Renal pelvis (tissue), 12 donors: ENCODE measurements around the gene CENPU. TPM values are rescaled to one million over a fixed set of nuclear protein-coding genes. Genes with fewer than 3 reads are reported as not detected.
A peak's percentile ranks its signal among the peaks of the same experiment; 100 is the strongest.
"Not testable (repeated sequence)": the region's sequence is repeated elsewhere in the genome, so short reads cannot be mapped to it uniquely, and the experiment has no call there.

Experiments
- DNase-seq: peaks from one replicate; pipeline ENCODE4 v3.0.0-alpha.2; 2013
- long read RNA-seq, 16 experiments: transcript quantifications; one replicate each; lab custom pipeline, GENCODE V29; 2026
- polyA plus RNA-seq, 3 donors: library from polyadenylated mRNA; unstranded; fragments of 120-200 nt; gene quantifications; one replicate each; pipeline ENCODE4 v1.2.1, GENCODE V29; 2013; ENCODE audit not compliant: insufficient read length in 3 of 3

Gene CENPU, protein sequence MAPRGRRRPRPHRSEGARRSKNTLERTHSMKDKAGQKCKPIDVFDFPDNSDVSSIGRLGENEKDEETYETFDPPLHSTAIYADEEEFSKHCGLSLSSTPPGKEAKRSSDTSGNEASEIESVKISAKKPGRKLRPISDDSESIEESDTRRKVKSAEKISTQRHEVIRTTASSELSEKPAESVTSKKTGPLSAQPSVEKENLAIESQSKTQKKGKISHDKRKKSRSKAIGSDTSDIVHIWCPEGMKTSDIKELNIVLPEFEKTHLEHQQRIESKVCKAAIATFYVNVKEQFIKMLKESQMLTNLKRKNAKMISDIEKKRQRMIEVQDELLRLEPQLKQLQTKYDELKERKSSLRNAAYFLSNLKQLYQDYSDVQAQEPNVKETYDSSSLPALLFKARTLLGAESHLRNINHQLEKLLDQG
- polyA plus RNA-seq = 10 to 100 TPM; 38.0 to 47.1 (median 43.1) TPM
- long read RNA-seq, donor 1, transcript CENPU-201 (13 exons, 1,998 nt) = major isoform, 15 of 20 reads
- long read RNA-seq, donor 1, partial matches to known transcripts = 0 of 20 reads
- long read RNA-seq, donor 1, other reads (novel, unspliced or antisense) = 0 of 20 reads
- long read RNA-seq, donor 2, transcript CENPU-201 (13 exons, 1,998 nt) = major isoform, 14 of 17 reads
- long read RNA-seq, donor 2, partial matches to known transcripts = 0 of 17 reads
- long read RNA-seq, donor 2, other reads (novel, unspliced or antisense) = 0 of 17 reads
- long read RNA-seq, donor 3, transcript CENPU-201 (13 exons, 1,998 nt) = major isoform, 6 of 11 reads
- long read RNA-seq, donor 3, partial matches to known transcripts = 0 of 11 reads
- long read RNA-seq, donor 3, other reads (novel, unspliced or antisense) = 0 of 11 reads
- long read RNA-seq, donor 4, transcript CENPU-201 (13 exons, 1,998 nt) = major isoform, 8 of 12 reads
- long read RNA-seq, donor 4, partial matches to known transcripts = 0 of 12 reads
- long read RNA-seq, donor 4, other reads (novel, unspliced or antisense) = 0 of 12 reads
- long read RNA-seq, donor 5, partial matches to known transcripts = 0 of 4 reads
- long read RNA-seq, donor 5, other reads (novel, unspliced or antisense) = 0 of 4 reads
- long read RNA-seq, donor 6, transcript CENPU-202 (2 exons, 723 nt) = minor isoform, 5 of 12 reads
- long read RNA-seq, donor 6, transcript CENPU-201 (13 exons, 1,998 nt) = major isoform, 7 of 12 reads
- long read RNA-seq, donor 6, partial matches to known transcripts = 0 of 12 reads
- long read RNA-seq, donor 6, other reads (novel, unspliced or antisense) = 0 of 12 reads
- long read RNA-seq, donor 7, transcript CENPU-201 (13 exons, 1,998 nt) = major isoform, 11 of 38 reads
- long read RNA-seq, donor 7, partial matches to known transcripts = 26 of 38 reads
- long read RNA-seq, donor 7, other reads (novel, unspliced or antisense) = 0 of 38 reads
- long read RNA-seq, donor 8, partial matches to known transcripts = 16 of 22 reads
- long read RNA-seq, donor 8, other reads (novel, unspliced or antisense) = 0 of 22 reads
- long read RNA-seq, donor 9, transcript CENPU-201 (13 exons, 1,998 nt) = major isoform, 6 of 9 reads
- long read RNA-seq, donor 9, partial matches to known transcripts = 0 of 9 reads
- long read RNA-seq, donor 9, other reads (novel, unspliced or antisense) = 0 of 9 reads
- long read RNA-seq, donor 10, transcript CENPU-202 (2 exons, 723 nt) = minor isoform, 6 of 23 reads
- long read RNA-seq, donor 10, transcript CENPU-201 (13 exons, 1,998 nt) = major isoform, 10 of 23 reads
- long read RNA-seq, donor 10, partial matches to known transcripts = 7 of 23 reads
- long read RNA-seq, donor 10, other reads (novel, unspliced or antisense) = 0 of 23 reads
- long read RNA-seq, donor 11, transcript CENPU-201 (13 exons, 1,998 nt) = major isoform, 6 of 7 reads
- long read RNA-seq, donor 11, partial matches to known transcripts = 0 of 7 reads
- long read RNA-seq, donor 11, other reads (novel, unspliced or antisense) = 0 of 7 reads
- long read RNA-seq, donor 12, transcript CENPU-201 (13 exons, 1,998 nt) = major isoform, 5 of 12 reads
- long read RNA-seq, donor 12, transcript CENPU-202 (2 exons, 723 nt) = major isoform, 5 of 12 reads
- long read RNA-seq, donor 12, partial matches to known transcripts = 0 of 12 reads
- long read RNA-seq, donor 12, other reads (novel, unspliced or antisense) = 0 of 12 reads
- long read RNA-seq, donor 13, partial matches to known transcripts = 0 of 3 reads
- long read RNA-seq, donor 13, other reads (novel, unspliced or antisense) = 0 of 3 reads
- long read RNA-seq, donor 14, transcript CENPU-201 (13 exons, 1,998 nt) = major isoform, 8 of 13 reads
- long read RNA-seq, donor 14, partial matches to known transcripts = 0 of 13 reads
- long read RNA-seq, donor 14, other reads (novel, unspliced or antisense) = 0 of 13 reads
- long read RNA-seq, donor 15, transcript CENPU-201 (13 exons, 1,998 nt) = major isoform, 23 of 37 reads
- long read RNA-seq, donor 15, partial matches to known transcripts = 10 of 37 reads
- long read RNA-seq, donor 15, other reads (novel, unspliced or antisense) = 0 of 37 reads
- long read RNA-seq, donor 16, transcript CENPU-201 (13 exons, 1,998 nt) = major isoform, 15 of 20 reads
- long read RNA-seq, donor 16, partial matches to known transcripts = 0 of 20 reads
- long read RNA-seq, donor 16, other reads (novel, unspliced or antisense) = 0 of 20 reads

DNA sequence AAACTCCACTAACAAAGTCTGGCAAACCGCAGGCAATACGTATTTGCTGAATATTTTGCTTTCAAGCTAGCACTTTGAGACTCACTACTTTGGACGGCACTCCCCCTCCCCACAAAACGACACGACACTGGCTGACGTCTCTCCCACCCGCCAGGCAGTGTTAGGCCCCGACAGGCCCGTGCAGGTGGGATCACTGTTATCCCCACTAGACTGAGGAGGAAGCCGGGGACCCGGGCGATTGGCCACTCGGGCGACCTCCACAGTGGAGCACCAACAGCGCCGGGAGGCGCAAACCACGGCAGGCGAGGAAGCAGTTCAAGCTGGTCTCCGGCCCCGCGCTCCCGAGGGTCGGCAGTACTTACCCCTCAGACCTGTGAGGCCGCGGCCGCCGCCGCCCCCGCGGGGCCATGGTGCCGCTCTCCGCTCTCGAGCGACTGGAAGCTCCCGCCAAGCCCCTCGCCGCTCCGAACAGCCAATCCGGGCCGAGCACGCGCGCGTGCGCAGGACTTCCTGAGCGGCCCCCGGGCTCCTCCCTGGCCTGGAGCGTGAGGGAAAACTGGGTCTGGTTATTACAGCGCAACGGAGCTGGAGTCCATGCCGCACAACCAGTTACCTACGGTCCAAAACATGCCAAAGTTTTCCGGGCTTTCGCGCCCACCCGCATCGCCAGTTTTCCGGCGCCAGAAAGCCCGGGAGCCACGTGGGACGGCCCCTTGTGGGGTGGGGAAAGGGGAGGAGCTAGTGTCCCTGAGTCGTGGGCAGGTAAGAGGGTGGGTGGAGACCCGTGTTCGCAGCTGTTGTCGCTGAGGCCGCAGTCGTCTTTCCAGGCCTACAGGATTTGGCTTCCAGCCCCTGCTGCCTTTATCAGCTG, at the start of gene CENPU:
Gene CENPU, minus strand, starts transcription at position 443 of the 871 bp plus-strand sequence. Its CDS starts 34 bp downstream, at position 409.
- peak; percentile 99 for DNase-seq

GRCh38 chr4:184782731-184783373, 49.0 kb upstream of the CENPU start:
- no peak for DNase-seq

GRCh38 chr4:184779160-184779559, 45.3 kb upstream of the CENPU start:
- not testable (repeated sequence) for DNase-seq

- DNase-seq = no peak
Observed at GRCh38 chr4:184778325-184778724, 44.4 kb upstream of the CENPU start.

DNA sequence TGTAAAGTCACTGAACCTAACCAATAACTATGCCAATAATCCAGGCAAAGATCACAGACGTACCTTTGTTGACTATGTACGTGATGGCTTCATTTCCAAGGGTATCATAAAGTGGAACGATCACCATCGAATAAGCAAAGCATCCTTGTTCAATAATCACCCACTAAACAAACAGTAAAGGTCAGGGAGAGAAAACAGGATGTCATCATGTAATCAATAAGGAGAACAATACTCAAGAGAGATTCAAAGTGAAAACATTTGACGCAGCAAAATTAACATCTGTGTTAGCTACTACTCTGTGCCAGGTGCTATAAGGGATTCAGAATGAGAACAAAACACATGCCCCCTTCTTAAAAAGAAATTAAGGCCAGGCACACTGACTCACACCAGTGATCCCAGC, 42.9 kb upstream of the CENPU start:
- no peak for DNase-seq

DNA sequence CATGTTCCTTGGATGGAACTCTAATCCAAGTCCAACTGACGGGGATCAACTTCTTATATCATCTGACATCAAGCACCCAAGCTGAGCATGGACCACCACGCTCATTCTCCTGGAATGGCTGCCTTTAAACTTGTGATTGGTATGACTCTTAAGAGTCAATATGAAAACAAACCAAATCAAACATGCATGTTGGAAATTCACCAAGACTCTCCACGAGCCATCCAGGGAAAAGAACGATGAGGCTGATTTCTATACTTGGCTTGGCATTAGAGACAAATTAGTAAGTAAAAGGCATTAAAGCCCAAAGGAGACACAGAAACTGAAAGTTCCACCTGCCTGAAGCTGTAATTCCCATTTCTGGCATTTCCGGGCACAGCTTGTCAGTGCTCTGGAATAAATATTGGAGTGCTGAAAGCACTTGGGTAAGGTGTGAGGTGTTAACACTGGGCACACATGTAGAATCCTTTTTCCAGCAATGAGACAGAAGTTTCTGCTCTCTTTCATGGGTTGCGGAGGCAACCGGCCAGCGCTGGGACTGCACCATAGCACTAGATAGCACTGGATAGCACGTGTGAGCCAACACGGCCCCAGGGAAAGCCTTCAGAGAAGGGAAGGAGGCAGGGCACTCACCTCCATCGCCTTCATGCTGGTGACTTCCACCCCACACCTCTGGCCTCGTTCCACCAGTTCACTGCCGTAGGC, 42.1 kb upstream of the CENPU start:
- DNase-seq = no peak

GRCh38 chr4:184774152-184774551, 40.3 kb upstream of the CENPU start:
- no peak for DNase-seq

DNA sequence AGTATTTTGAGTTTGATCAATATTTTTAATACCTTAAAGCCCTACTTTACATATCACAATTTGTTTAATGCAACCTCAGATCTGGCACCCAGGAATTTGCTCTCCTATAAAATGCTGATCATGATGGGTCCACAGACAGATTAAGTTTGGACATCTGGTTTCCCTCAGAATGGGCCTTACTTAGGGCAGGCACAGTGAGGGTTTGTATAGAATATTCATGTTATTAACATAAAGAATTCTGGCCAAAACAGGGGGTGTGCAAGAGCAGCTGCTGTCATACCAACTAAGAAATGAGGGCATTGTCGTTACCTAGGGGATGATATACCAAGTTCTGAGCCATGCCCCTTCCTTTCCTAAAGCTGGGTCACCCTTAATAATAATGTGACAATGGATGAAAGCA, 37.5 kb upstream of the CENPU start:
- DNase-seq = no peak

DNA sequence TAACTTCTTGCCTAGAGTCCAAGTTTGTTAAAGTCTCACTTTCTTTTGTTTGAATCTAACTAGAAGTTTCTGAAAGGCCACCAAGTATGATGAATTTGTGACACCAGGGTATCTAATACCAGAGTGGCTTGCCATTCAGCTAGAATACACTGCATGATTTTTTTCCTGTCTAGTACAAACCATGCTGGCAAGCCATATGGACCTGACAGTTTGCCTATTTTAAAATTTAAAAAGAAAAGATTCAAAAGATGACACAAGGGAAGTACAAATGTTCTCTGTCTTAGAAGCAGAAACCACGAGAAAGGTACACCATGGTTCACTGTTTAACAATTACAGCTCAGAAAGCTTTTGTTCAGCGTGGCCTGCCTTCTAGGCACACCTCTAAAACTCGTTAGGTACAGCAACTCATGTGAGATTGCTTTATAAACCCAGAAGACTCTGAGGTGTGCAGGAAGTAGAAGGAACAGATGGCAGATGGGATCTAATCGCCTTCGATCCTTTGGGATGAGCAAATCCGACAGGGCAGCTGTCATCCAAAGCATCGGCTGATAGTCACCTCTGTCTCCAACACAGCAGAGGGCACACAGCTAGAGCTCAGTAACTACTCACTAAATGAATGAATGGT, 35.4 kb upstream of the CENPU start:
- DNase-seq = no peak

GRCh38 chr4:184768296-184768695, 34.4 kb upstream of the CENPU start:
- no peak for DNase-seq

- no peak for DNase-seq
Observed at GRCh38 chr4:184766446-184766845, 32.5 kb upstream of the CENPU start.

- no peak for DNase-seq
Observed at GRCh38 chr4:184765473-184766340, 31.8 kb upstream of the CENPU start.

DNA sequence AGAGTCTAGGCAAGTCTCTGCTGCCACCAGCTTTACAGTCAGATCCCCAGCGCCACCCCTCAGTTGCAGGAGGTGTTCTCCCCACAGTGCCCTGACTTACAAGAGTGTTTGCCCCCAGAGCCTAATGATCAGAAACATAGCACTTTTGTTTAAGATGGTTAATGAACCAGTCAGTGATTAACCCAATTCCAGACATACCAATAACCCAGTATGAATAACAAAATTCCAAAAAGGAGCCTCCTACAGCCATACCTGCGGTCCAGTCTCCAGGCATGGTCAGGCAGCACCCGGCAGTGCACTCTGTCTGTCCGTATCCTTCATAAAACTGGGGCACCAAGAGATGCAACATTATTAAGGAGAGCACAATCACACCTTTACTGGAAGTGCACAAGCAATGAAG, 30.7 kb upstream of the CENPU start:
- DNase-seq = no peak

- no peak for DNase-seq
Observed at GRCh38 chr4:184763150-184763780, 29.4 kb upstream of the CENPU start.

DNA sequence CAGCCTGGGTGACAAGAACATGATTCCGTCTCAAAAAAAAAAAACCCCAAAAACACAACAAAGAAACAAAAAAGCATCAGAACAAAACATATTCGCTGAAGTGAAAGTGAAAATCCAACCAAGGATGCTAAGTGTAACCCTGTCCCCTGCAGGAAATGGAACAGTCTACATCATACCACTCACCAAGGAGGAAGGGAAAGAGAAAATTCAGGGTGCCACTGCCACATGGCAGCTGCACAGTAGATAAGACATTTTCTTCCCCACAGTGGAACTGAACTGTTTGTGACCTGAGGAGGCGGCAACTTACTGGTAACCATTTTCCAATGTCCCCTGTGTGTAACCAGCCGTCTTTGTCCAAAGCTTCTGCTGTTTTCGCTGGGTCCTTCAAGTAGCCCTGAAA, 28.2 kb upstream of the CENPU start:
- DNase-seq = no peak
